Vagina (tissue), 2 donors: ENCODE data around the gene SPRED3. TPM values are rescaled to one million over a fixed set of nuclear protein-coding genes. Genes with fewer than 3 reads are reported as not detected.

ENCODE experiments used
- DNase-seq, 2 donors: peaks; one replicate each; pipeline ENCODE4 v3.0.0-alpha.2; 2017; ENCODE audit errors: extremely low spot score in 2 of 2
- H3K27ac ChIP-seq: fragments of 200-600 bp; sonication (generic); one replicate; pipeline ENCODE4 v1.5.1; 2019
- H3K27me3 ChIP-seq: fragments of 200-600 bp; sonication (generic); one replicate; pipeline ENCODE4 v1.5.1; 2019
- H3K36me3 ChIP-seq, 2 donors: fragments of 200-600 bp; sonication (generic); one replicate each; pipeline ENCODE4 v1.5.1; 2017 to 2019
- H3K4me1 ChIP-seq: fragments of 200-600 bp; sonication (generic); one replicate; pipeline ENCODE4 v1.5.1; 2019
- H3K4me3 ChIP-seq, 2 donors: fragments of 200-600 bp; sonication (generic); 1 replicate in 1 of 2; 2 replicates in 1 of 2; pipeline ENCODE4 v1.5.1; 2016 to 2019
- H3K9me3 ChIP-seq: fragments of 200-600 bp; sonication (generic); one replicate; pipeline ENCODE4 v1.5.1; 2019
- POLR2A ChIP-seq, 2 donors: fragments of 450-650 bp; IDR thresholded peaks; one replicate each; pipeline ENCODE4 v1.6.1; 2017; ENCODE audit warnings: antibody characterized with exemption in 2 of 2, mild to moderate bottlenecking in 2 of 2, moderate library complexity in 2 of 2
- POLR2AphosphoS5 ChIP-seq, 2 donors: sonication (generic); formaldehyde crosslinking; IDR thresholded peaks; one replicate each; pipeline ENCODE4 v1.9.0; 2017; ENCODE audit warnings: antibody characterized with exemption in 2 of 2, mild to moderate bottlenecking in 2 of 2, low read depth in 1 of 2; ENCODE audit not compliant: insufficient read depth in 1 of 2
- intact Hi-C: fragments of 100-400 bp; cut with DNase I; formaldehyde crosslinking; loops from one replicate; pipeline ENCODE4 v1.15.1; 2023
- total RNA-seq: library from RNA; depleted of rRNA; stranded (reverse); fragments of >200 nt; gene quantifications from one replicate; pipeline ENCODE4 v1.2.3, GENCODE V29; 2016
- TF ChIP-seq, protein P1 (sequence below), 3 experiments: fragments of 450-650 bp in 2 of 3; fragments of 200-600 bp in 1 of 3; sonication (generic) in 1 of 3; IDR thresholded peaks; one replicate each; pipeline ENCODE4 v1.5.1; 2017 to 2019; ENCODE audit warnings: antibody characterized with exemption in 3 of 3, mild to moderate bottlenecking in 2 of 3, moderate library complexity in 2 of 3

SPRED3 gene
- total RNA-seq, 1 donor from 2014 or later, result 0.49 TPM

DNA sequence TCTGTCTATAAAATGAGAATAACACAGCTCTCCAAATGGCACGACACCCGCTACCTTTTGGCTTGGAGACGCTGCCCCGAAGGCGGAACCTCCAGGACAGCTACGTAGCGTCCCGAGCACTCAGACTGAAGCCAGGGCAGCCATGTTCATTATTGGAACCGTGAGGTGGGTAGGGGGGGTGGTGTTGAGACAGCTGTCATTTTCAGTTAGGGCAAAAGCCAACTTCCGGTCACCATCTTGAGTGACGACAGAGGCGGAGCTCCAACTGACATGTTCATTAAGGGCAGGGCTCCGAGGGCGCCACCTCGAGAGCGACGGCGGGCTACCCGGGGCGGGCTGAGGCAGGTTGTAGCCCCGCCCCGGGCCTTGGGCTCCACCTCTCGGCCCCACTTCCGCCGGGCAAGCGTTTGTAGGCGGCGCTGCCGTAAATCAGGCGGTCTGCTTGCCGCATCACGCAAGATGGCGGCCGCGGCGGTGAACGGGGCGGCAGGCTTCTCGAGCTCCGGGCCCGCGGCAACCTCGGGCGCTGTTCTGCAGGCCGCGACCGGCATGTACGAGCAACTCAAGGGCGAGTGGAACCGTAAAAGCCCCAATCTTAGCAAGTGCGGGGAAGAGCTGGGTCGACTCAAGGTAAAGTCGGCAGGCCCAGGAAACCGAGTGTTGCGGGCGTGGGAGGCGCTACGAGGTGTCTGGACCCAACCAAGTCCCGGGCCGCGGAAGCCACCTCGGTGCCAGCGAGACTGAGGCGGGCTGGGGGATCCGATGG, 14.0 kb upstream of the SPRED3 start, which contains the start of gene PSMD8:
Gene PSMD8, plus strand, starts transcription at position 240 of the 766 bp plus-strand sequence. Its CDS starts 31 bp downstream, at position 271.
- Histone ChIP-seq H3K4me3 (peak within 1 kb of the TSS; percentile 92 to 97), H3K36me3 (peaks cover 0 to 17% of the 10 kb centered on the region in 2 donors), H3K27me3 (no peaks in the 10 kb centered on the region), H3K9me3 (no peaks in the 10 kb centered on the region), H3K4me1 (peaks cover 29% of the 10 kb centered on the region), H3K27ac (peak within 1 kb of the TSS; percentile 88)
- peak; percentile 97 to 98 for TF ChIP-seq POLR2AphosphoS5 (IDR thresholded peaks at IDR 0.05; ENCODE audit: insufficient read depth in 1 of 2, low read depth in 1 of 2)
- TF ChIP-seq, protein P1, sequence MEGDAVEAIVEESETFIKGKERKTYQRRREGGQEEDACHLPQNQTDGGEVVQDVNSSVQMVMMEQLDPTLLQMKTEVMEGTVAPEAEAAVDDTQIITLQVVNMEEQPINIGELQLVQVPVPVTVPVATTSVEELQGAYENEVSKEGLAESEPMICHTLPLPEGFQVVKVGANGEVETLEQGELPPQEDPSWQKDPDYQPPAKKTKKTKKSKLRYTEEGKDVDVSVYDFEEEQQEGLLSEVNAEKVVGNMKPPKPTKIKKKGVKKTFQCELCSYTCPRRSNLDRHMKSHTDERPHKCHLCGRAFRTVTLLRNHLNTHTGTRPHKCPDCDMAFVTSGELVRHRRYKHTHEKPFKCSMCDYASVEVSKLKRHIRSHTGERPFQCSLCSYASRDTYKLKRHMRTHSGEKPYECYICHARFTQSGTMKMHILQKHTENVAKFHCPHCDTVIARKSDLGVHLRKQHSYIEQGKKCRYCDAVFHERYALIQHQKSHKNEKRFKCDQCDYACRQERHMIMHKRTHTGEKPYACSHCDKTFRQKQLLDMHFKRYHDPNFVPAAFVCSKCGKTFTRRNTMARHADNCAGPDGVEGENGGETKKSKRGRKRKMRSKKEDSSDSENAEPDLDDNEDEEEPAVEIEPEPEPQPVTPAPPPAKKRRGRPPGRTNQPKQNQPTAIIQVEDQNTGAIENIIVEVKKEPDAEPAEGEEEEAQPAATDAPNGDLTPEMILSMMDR (IDR thresholded peaks at IDR 0.05), result no peak
- peak; percentile 46 to 84 for TF ChIP-seq POLR2A (IDR thresholded peaks at IDR 0.05)
- peak; percentile 99 to 100 for DNase-seq
- intact Hi-C loops, result no loop called here

DNA sequence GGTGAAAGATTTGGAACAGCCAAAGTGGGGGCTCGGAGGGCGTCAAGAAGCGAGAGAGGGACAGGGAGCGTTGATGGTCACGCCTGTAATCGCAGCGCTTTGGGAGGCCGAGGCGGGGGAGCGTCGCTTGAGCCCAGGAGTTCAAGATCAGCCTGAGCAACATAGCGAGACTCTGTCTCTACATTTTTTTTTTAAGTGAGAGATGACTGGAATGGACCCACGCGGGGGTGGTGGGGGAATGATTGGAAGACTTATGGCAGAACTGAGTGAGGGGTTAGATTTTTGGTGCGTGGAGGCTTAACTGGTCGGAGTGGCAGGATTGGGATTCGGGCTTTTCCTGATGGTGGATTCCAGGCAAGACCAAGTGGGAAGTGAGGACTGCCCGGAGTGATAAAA, 13.4 kb upstream of the SPRED3 start:
- H3K4me1 ChIP-seq, result peaks cover 29% of the 10 kb centered on the region
- no peaks in the 10 kb centered on the region for H3K9me3 ChIP-seq
- TF ChIP-seq POLR2A (IDR thresholded peaks at IDR 0.05), result no peak
- no peak for TF ChIP-seq POLR2AphosphoS5 (IDR thresholded peaks at IDR 0.05; ENCODE audit: insufficient read depth in 1 of 2, low read depth in 1 of 2)
- TF ChIP-seq, protein P1 (IDR thresholded peaks at IDR 0.05), result no peak
- peaks cover 0 to 21% of the 10 kb centered on the region in 2 donors for H3K36me3 ChIP-seq
- intact Hi-C loops, result no loop called here
- H3K27me3 ChIP-seq, result no peaks in the 10 kb centered on the region
- DNase-seq, result no peak
- H3K27ac ChIP-seq, result peak overlapping the region; percentile 88
- H3K4me3 ChIP-seq, result peak overlapping the region; percentile 92 to 97

DNA sequence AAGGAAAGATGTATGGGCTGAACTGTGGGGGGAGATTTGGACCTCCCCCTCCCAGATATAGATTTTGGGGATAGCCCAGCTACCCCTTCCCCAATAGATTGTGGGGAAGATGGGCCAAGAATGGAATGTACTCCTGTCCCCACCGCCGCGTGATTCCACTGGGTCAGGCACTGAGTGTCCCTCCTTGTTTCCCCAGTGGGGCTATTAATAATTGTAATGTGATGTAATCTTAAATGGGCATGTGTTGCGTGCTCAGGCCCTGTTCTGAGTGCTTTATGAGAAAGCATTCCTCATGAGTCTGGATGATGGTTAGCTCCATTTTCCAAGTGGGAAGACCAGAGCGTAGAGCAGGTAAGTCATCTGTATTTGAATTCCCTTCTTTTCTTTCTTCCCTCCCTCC, 12.7 kb upstream of the SPRED3 start:
- Histone ChIP-seq H3K27me3 (no peaks in the 10 kb centered on the region), H3K4me1 (peaks cover 29% of the 10 kb centered on the region), H3K36me3 (peaks cover 0 to 28% of the 10 kb centered on the region in 2 donors), H3K27ac (peak overlapping the region; percentile 88), H3K9me3 (no peaks in the 10 kb centered on the region), H3K4me3 (peak overlapping the region; percentile 92 to 97)
- no peak for DNase-seq
- TF ChIP-seq POLR2AphosphoS5 (IDR thresholded peaks at IDR 0.05; ENCODE audit: insufficient read depth in 1 of 2, low read depth in 1 of 2) (no peak), POLR2A (IDR thresholded peaks at IDR 0.05) (no peak)
- TF ChIP-seq, protein P1 (IDR thresholded peaks at IDR 0.05), result no peak
- intact Hi-C loops, result no loop called here

DNA sequence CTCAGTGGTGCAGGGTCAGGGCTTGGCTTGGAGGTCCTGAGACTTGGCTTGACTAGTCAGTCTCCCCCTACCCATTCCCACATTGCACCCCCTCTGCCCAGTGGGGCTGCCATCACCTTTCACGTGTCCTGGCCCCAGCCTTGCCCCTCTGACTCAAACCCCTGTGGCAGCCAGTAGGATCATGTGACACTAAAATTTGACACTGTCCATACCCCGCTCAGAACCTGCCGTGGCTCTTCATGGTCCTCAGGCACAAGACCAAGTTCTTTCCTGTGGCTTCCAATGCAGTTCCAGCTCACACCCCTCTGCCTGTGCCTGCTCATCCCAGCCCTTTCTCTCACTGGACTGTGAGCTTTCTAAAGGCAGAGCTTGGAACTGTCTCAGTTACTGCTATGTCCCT, 11.9 kb upstream of the SPRED3 start:
- H3K36me3 ChIP-seq, result peaks cover 0 to 36% of the 10 kb centered on the region in 2 donors

More for the DNA sequence above, 11.9 kb upstream of the SPRED3 start:
- Histone ChIP-seq H3K4me3 (no peak overlapping the region), H3K27me3 (no peaks in the 10 kb centered on the region), H3K4me1 (peaks cover 29% of the 10 kb centered on the region), H3K27ac (no peak overlapping the region), H3K9me3 (no peaks in the 10 kb centered on the region)
- intact Hi-C loops, result no loop called here
- DNase-seq, result no peak
- TF ChIP-seq, protein P1 (IDR thresholded peaks at IDR 0.05), result no peak
- no peak for TF ChIP-seq POLR2A (IDR thresholded peaks at IDR 0.05)
- no peak for TF ChIP-seq POLR2AphosphoS5 (IDR thresholded peaks at IDR 0.05; ENCODE audit: insufficient read depth in 1 of 2, low read depth in 1 of 2)
